Esophagus squamous epithelium (tissue), 5 donors: ENCODE measurements around the gene MARCHF9. TPM values are rescaled to one million over a fixed set of nuclear protein-coding genes. Genes with fewer than 3 reads are reported as not detected.
"Not testable (repeated sequence)": the region's sequence is repeated elsewhere in the genome, so short reads cannot be mapped to it uniquely, and the experiment has no call there.

Source experiments
- DNase-seq: peaks from one replicate; lab custom pipeline; 2025; lab: John Stamatoyannopoulos, UW
- H3K27ac ChIP-seq, 4 donors: fragments of 200-600 bp; sonication (generic); one replicate each; pipeline ENCODE4 v1.5.1; 2016 to 2019; ENCODE audit warnings: mild to moderate bottlenecking in 1 of 4
- H3K27me3 ChIP-seq, 4 donors: fragments of 200-600 bp; sonication (generic); 1 replicate in 3 of 4; 2 replicates in 1 of 4; pipeline versions ENCODE4 v1.5.1 to v1.6.0; 2017 to 2021; ENCODE audit warnings: antibody characterized with exemption in 1 of 4
- H3K36me3 ChIP-seq, 3 donors: fragments of 200-600 bp; sonication (generic); one replicate each; pipeline ENCODE4 v1.5.1; 2016 to 2019
- H3K4me1 ChIP-seq, 3 donors: fragments of 200-600 bp; sonication (generic); one replicate each; pipeline ENCODE4 v1.5.1; 2017 to 2019
- H3K4me3 ChIP-seq, 4 donors: fragments of 200-600 bp; sonication (generic); 1 replicate in 3 of 4; 2 replicates in 1 of 4; pipeline ENCODE4 v1.5.1; 2016 to 2019; ENCODE audit warnings: mild to moderate bottlenecking in 2 of 4, moderate library complexity in 1 of 4
- H3K9me3 ChIP-seq, 3 donors: fragments of 200-600 bp; sonication (generic); one replicate each; pipeline ENCODE4 v1.5.1; 2016 to 2019
- POLR2A ChIP-seq, 4 donors: fragments of 450-650 bp; IDR thresholded peaks; one replicate each; pipeline ENCODE4 v1.6.1; 2017; ENCODE audit warnings: antibody characterized with exemption in 4 of 4, mild to moderate bottlenecking in 4 of 4, moderate library complexity in 3 of 4
- WGBS, 2 donors: methylation state at CpG; one replicate each; pipeline ENCODE4 v1.1.5; 2018; 5-methylcytosine and 5-hydroxymethylcytosine counted together
- intact Hi-C: fragments of 100-400 bp; cut with DNase I; formaldehyde crosslinking; loops from one replicate; pipeline ENCODE4 v1.15.0; 2022
- total RNA-seq, 4 donors: library from RNA; depleted of rRNA; stranded (reverse); fragments of >200 nt; gene quantifications; one replicate each; pipeline ENCODE4 v1.1.0, GENCODE V29; 2016
- TF ChIP-seq, protein P1 (sequence below), 6 experiments: fragments of 450-650 bp in 4 of 6; fragments of 200-600 bp in 2 of 6; sonication (generic) in 2 of 6; IDR thresholded peaks; one replicate each; pipeline ENCODE4 v1.5.1; 2016 to 2019; ENCODE audit warnings: antibody characterized with exemption in 6 of 6, mild to moderate bottlenecking in 4 of 6, moderate library complexity in 4 of 6
- donor health status: DM: yes; HTN: yes; CAD: no.

Gene MARCHF9
- total RNA-seq, 4 donors from 2014 or later: 3.6 to 8.4 (median 5.3) TPM

GRCh38 chr12:57771236-57771872 lies 16.5 kb downstream of the MARCHF9 start:
- H3K36me3 ChIP-seq: peaks cover 0 to 56% (median 5%) of the 10 kb centered on the region in 3 donors
- H3K4me1 ChIP-seq: peaks cover 18 to 37% (median 23%) of the 10 kb centered on the region in 3 donors
- peak overlapping the region; percentile 95 to 98 (median 96) for H3K27ac ChIP-seq
- TF ChIP-seq, protein P1, sequence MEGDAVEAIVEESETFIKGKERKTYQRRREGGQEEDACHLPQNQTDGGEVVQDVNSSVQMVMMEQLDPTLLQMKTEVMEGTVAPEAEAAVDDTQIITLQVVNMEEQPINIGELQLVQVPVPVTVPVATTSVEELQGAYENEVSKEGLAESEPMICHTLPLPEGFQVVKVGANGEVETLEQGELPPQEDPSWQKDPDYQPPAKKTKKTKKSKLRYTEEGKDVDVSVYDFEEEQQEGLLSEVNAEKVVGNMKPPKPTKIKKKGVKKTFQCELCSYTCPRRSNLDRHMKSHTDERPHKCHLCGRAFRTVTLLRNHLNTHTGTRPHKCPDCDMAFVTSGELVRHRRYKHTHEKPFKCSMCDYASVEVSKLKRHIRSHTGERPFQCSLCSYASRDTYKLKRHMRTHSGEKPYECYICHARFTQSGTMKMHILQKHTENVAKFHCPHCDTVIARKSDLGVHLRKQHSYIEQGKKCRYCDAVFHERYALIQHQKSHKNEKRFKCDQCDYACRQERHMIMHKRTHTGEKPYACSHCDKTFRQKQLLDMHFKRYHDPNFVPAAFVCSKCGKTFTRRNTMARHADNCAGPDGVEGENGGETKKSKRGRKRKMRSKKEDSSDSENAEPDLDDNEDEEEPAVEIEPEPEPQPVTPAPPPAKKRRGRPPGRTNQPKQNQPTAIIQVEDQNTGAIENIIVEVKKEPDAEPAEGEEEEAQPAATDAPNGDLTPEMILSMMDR (IDR thresholded peaks at IDR 0.05): no peak
- TF ChIP-seq POLR2A (IDR thresholded peaks at IDR 0.05): no peak
- no peaks in the 10 kb centered on the region for H3K9me3 ChIP-seq
- peak; percentile 53 for DNase-seq
- peak overlapping the region; percentile 87 to 95 (median 88) for H3K4me3 ChIP-seq
- WGBS, 2 donors: 2% methylated on average over 15 to 16 of the region's 16 CpGs
- H3K27me3 ChIP-seq: peaks cover 0 to 11% (median 0%) of the 10 kb centered on the region in 4 donors
- intact Hi-C loops: no loop called here

- H3K36me3 ChIP-seq: peaks cover 0 to 58% (median 5%) of the 10 kb centered on the region in 3 donors
- H3K4me3 ChIP-seq: peak within 1 kb of the TSS; percentile 87 to 95 (median 88)
- peaks cover 0 to 5% (median 0%) of the 10 kb centered on the region in 4 donors for H3K27me3 ChIP-seq
- peaks cover 12 to 31% (median 17%) of the 10 kb centered on the region in 3 donors for H3K4me1 ChIP-seq
- no peaks in the 10 kb centered on the region for H3K9me3 ChIP-seq
- TF ChIP-seq POLR2A (IDR thresholded peaks at IDR 0.05): peak in 3 of 4 donors; percentile 41 to 64 (median 55)
- TF ChIP-seq, protein P1 (IDR thresholded peaks at IDR 0.05): peak in 1 of 6 experiments; percentile 50
- H3K27ac ChIP-seq: peak within 1 kb of the TSS; percentile 95 to 98 (median 96)
- 1 to 5% methylated on average over 4 to 15 of the region's 28 CpGs for WGBS, 2 donors
- intact Hi-C loops: no loop called here
- peak; percentile 67 for DNase-seq
These were observed 17.0 kb downstream of the MARCHF9 start, which contains the start of gene METTL1 for GRCh38 chr12:57771873-57772428. METTL1 (minus strand) TSS chr12:57772105; CDS start chr12:57772083, 22 bp downstream.

- TF ChIP-seq, protein P1 (IDR thresholded peaks at IDR 0.05): peak in 2 of 6 experiments; percentile 2 to 17
- no peak for TF ChIP-seq POLR2A (IDR thresholded peaks at IDR 0.05)
- H3K4me3 ChIP-seq: peak within 1 kb of the TSS; percentile 87 to 95 (median 88)
- intact Hi-C loops: no loop called here
- H3K27ac ChIP-seq: peak within 1 kb of the TSS; percentile 95 to 98 (median 96)
- H3K9me3 ChIP-seq: no peaks in the 10 kb centered on the region
- peaks cover 0 to 57% (median 5%) of the 10 kb centered on the region in 3 donors for H3K36me3 ChIP-seq
- DNase-seq: no peak
- no peaks in the 10 kb centered on the region for H3K27me3 ChIP-seq
- peaks cover 11 to 26% (median 16%) of the 10 kb centered on the region in 3 donors for H3K4me1 ChIP-seq
- WGBS, 2 donors: 4 to 5% methylated on average over 17 to 30 of the region's 67 CpGs
These were observed 17.8 kb downstream of the MARCHF9 start, which contains the start of gene EEF1AKMT3 for GRCh38 chr12:57772429-57773322. EEF1AKMT3 (plus strand) TSS chr12:57772614; CDS start chr12:57772725, 111 bp downstream.

DNA sequence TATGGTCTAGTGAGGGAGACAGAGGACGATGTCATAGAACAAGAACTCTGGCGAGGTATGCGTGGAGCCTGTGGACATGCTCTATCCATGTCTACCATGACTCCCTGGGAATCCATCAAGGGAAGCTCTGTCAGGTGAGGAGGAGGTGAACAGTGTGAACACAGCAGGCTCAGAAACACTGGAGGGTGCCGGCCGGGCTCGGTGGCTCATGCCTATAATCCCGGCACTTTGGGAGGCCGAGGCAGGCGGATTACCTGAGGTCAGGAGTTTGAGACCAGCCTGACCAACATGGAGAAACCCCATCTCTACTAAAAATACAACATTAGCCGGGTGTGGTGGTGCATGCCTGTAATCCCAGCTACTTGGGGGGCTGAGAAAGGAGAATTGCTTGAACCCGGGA lies 19.7 kb downstream of the MARCHF9 start:
- H3K9me3 ChIP-seq, H3K27me3 ChIP-seq, H3K4me3 ChIP-seq, DNase-seq, H3K27ac ChIP-seq, intact Hi-C loops: not testable (repeated sequence)
- Histone ChIP-seq H3K36me3 (peaks cover 0 to 39% (median 0%) of the 10 kb centered on the region in 3 donors), H3K4me1 (peaks cover 11 to 26% (median 16%) of the 10 kb centered on the region in 3 donors)
- WGBS, 2 donors: 86 to 90% methylated on average over 3 of the region's 11 CpGs

- H3K4me1 ChIP-seq: peaks cover 11 to 26% (median 16%) of the 10 kb centered on the region in 3 donors
- H3K27me3 ChIP-seq: no peaks in the 10 kb centered on the region
- TF ChIP-seq POLR2A (IDR thresholded peaks at IDR 0.05): no peak
- TF ChIP-seq, protein P1 (IDR thresholded peaks at IDR 0.05): no peak
- 73 to 94% methylated on average over 1 to 3 of the region's 3 CpGs for WGBS, 2 donors
- H3K27ac ChIP-seq: no peak overlapping the region
- no peak for DNase-seq
- no peaks in the 10 kb centered on the region for H3K9me3 ChIP-seq
- no peak overlapping the region for H3K4me3 ChIP-seq
- intact Hi-C loops: no loop called here
- H3K36me3 ChIP-seq: peaks cover 0 to 39% (median 0%) of the 10 kb centered on the region in 3 donors
These were observed 20.1 kb downstream of the MARCHF9 start for GRCh38 chr12:57775044-57775443.
